GM18498 (cell line): Measurements from ENCODE around the gene HAUS7.

Source experiments
- ATAC-seq: cut with Tn5 transposase; IDR thresholded peaks from one replicate; pipeline ENCODE4 v1.9.1; 2021; ENCODE audit warnings: mild to moderate bottlenecking, moderate library complexity; ENCODE audit not compliant: unreplicated experiment

The HAUS7 gene

DNA sequence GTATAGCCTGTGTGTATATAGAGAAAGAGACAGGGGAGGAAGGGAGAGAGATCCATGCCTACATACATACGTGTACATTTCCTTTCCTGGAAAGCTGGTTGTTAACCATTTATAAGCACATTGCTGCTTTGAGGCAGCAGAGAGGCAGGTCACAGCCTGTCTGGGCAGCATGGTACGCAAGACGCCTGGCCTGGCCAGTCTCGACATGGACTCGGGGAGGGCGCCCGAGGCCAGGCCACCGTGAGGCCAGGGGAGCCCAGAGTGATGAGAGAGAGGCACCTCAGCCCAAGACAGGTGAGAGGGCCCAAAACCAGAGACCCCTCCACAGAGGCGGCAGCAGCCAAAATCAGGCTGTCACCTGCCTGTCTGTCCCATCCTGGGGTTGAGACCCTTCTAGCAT lies 28.4 kb downstream of the HAUS7 start:
- ATAC-seq = no peak

DNA sequence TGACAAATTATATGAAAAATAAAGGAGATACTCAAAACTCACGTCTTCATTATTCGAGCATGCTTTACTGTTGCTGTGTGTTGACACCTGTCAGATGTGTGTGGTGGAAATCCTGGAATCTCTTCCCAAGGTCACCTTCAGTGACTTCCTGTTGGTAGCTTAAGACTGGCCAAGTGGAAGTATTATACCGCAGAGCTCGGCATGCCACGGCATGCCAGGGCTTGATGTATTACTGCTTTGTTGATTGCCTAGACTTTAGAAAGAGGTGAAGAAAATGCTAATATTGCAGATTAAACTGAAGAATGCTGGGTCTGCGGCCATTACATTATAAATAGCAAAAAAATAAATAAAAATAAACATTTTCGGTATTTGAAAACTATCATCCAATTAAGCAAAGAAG lies 29.1 kb downstream of the HAUS7 start:
- no peak for ATAC-seq

DNA sequence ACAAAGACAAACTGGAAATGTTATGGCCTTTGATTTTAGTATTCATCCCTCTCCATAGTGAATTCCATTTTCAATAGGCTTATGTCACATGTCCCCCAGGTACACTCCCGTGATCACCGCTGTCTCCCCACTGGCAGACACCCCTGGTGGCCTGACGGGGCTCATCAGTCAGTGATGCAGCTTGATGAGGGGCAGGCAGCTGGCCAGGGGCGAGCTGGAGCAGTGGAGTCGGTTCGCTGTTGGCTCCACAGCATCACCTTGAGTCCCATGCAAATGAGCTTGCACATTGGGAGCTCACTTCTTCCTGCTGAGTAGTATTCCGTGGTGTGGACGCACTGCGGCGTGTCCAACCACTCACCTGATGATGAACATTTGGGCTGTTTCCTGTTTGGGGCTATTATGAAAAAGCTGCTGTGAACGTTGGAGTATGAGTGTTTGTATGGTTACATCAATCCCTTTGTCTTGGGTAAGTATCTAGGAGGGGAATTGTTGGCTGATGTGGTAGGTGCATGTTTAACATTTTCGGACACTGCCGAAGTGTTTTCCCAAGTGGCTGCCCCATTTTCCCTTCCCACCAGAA lies 29.7 kb downstream of the HAUS7 start:
- ATAC-seq = no peak

DNA sequence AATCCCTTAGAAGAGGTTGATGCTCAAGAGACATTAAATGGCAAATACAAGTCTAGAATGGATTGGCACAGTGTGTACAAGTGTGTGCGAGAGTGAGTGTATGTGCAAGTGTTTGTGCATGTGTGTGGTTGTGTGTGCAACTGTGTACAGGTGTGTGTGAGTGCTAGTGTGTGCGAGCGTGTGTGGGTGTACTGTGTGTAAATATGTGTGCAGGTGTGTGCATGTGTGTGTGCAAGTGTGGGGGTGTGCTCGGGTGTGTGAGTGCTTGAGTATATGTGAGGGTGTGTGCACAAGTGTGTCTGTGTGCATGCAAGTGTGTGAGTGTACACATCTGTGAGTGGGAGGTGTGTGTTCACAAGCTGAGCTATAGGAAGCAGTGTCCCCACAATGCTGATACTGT lies 30.4 kb downstream of the HAUS7 start:
- no peak for ATAC-seq

DNA sequence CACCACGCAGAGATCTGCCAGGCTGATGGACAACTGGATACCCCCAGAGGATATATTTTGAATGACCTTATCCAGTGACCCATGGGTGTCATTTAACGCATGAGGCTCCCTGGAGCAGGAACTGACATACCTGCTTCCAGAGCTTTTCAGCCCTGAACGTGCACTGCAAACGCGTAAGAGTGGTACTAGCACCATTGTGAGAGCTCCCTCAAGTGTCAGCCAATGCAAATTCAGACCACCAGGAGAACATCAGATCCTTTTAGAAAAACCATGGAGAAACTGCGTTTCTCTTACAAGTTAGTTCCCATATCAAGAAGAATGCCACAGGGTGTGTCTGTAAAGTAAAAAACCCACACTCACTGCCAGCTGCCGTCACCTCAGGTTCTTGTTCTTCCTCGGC lies 31.8 kb downstream of the HAUS7 start:
- no peak for ATAC-seq

DNA sequence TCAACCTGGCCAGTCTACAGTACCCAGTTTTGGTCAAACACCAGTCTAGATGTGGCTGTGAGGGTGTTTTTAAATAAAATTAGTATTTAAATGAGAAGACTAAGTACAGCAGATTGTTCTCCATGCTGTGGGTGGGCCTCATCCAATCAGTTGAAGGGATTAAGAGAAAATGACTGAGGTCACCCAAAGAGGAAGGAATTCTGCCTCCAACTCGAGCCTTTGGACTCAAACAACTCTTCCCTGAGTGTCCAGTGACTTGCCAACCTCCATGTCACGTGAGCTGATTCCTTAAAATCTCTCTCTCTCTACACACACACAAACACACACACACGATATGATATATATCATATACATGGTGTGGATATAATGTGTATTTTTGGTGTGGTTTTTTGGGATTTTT lies 34.5 kb downstream of the HAUS7 start:
- ATAC-seq = no peak

DNA sequence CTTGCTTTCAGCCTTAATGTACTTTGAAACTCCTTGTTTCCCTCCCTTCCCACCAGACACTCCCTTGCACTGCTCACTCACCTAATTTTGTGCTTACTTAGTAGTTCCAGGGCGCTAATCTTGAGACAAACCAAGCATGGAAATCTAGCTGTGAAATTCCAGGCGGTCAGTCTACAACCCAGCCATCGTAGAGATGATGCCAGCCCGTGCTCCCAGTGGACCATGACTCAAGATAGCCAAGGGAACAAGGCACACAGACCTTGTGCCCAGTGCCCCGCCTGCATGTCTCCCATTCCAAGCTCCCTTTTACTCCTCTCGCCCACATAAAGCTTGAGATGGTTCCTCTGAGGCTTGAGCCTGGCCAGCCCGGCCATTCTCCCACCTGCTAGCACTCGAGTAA lies 35.6 kb downstream of the HAUS7 start:
- no peak for ATAC-seq

DNA sequence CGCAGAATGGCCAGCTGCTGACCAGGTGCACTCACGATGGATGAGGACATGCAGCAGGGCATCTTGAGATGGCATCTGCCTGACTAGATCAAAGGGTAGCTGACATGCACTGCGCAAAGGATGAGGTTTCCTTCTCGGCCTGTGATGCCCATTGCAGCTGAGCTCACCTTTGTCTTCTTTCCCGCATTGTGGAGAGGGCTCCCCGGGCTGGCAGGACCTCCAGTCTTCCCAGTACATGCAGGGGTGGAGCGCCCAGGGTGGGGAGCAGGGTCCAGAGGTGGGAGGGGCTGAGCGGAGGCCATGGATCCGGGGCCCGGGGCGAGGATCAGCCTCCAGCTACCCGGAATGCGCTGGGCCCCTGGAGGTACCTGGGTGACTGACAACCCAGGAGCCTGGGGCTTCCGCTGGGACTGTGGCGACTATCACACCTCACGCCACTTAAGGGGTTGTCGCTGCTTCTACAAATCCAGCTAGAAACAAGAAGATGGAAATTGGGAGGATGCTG lies 36.5 kb downstream of the HAUS7 start:
- no peak for ATAC-seq

DNA sequence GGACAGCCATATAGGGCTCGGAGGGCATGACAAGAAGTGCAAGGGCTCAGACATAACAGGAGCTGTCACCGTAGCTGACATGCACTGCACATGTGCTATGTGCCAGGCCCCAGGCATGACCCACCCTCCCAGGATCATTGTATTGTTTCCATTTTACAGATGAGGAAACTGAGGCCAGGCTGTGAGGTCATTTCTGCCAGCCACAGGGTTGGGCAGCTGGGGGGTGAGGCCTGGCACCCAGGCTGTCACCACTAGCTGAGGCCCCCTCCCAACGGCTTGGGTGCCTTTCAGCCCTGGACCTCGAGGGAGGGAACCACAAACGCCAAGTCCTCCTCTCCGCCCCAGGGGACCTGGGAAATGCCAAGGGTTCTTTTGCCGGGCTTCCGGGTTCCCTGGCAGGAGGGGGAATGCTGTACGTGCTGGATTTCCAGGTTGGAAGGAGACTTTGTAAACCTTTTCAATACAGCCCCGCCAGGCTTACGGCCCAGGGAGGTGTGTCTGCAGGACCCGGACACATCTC lies 37.2 kb downstream of the HAUS7 start:
- ATAC-seq = no peak

DNA sequence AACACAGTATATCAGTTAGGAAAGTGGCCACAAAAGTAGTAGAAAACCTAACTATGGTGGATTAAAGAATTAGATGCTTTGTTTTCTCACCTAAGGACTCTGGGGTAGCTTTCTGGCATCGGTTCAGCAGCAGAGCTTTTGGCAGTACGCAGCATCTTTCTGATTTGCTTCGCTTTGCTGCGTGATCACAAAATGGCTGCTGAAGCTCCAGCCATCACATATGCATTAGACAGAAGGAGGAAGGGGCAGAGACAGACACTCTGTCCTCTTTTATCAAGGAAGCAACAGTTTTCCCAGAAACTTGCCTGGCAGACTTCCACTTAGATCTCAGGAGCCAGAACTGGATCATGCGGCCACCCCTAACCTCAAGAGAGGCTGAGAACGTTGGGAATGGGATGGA lies 39.6 kb downstream of the HAUS7 start:
- ATAC-seq = no peak

DNA sequence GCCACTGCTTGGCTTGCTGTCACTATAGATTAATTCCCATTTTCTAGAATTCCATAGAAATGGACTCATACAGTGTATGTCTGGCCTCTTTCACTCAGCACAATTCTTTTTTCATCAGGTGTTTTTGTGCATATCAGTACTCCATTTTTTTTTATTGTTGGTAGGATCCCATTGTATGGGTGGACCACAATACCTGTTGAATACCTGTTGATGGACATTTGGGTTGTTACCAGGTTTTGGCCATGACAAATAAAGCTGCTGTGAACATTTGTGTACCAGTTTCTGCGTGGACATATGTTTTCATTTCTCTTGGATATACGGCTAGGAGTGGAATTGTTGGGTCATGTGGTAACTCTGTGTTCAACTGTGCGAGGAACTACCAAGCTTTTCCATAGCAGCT lies 44.2 kb downstream of the HAUS7 start:
- no peak for ATAC-seq

DNA sequence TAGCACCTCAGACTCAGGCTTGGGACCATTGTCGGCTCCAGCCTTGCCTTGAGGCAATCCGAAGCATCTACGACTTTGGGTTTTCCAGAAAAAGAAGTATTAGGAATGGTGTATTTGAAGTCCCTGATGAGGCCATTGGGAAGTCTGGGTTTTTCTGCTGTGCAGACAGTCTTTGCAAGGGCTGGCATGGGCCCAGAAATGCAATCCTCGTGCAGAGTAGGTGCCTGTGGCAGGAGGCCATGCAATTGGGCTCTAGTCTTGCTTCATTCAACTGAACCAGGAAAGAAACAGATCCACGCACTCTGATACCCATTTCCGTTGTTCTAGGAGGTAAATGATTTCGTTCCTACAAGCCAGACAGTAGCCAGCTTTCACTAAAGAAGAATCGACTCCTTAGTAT lies 46.7 kb downstream of the HAUS7 start:
- ATAC-seq = no peak

DNA sequence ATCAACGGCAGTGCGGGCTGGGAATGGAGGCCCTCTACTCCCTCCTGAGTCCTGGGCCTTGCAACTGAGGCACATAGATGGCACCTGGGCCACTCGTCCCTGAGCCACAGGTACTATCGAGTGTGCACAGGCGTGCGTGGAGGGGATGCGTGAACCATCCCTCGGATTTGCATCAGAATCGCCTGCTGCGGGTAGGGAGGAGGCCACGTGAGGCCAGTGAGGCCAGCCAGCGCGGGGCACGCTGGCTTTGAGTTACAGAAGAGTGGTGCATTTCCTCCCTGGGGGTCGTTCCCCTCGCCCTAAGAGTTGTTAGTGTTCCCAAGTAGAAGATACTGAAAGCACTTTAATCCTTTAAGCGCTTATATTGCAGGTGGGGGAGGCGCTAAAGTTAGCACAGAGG lies 48.5 kb downstream of the HAUS7 start:
- no peak for ATAC-seq

DNA sequence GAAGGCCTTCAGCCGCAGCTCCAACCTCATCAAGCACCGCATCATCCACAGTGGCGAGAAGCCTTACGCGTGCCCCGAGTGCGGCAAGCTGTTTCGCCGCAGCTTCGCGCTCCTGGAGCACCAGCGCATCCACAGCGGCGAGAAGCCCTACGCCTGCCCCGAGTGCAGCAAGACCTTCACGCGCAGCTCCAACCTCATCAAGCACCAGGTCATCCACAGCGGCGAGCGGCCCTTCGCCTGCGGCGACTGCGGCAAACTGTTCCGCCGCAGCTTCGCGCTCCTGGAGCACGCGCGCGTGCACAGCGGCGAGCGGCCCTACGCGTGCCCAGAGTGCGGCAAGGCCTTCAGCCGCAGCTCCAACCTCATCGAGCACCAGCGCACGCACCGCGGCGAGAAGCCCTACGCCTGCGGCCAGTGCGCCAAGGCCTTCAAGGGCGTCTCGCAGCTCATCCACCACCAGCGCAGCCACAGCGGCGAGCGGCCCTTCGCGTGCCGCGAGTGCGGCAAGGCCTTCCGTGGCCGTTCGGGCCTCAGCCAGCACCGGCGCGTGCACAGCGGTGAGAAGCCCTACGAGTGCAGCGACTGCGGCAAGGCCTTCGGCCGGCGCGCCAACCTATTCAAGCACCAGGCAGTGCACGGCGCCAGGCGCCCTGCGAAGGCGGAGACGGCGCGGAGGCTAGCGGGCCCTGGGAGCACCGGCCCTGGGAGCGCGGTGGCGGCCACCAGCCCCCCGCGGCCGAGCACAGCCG lies 49.4 kb downstream of the HAUS7 start:
- no peak for ATAC-seq

DNA sequence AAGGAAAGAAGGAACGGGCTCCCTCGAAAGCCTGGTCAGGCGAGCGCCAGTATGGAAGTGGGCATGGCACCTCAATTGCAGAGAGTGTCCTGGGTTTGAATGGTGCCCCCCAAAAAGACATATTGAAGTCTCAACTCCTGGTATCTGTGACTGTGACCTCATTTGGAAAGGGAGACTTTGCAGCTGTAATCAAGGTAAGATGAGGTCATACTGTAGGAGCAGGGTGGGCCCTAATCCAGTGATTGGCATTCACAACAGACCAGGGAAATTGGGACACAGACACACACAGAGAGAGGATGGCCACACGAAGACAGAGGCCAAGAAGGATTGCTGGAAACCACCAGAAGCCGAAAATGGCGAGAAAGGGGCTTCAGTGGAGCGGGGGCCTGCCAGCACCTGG lies 52.7 kb downstream of the HAUS7 start:
- no peak for ATAC-seq

DNA sequence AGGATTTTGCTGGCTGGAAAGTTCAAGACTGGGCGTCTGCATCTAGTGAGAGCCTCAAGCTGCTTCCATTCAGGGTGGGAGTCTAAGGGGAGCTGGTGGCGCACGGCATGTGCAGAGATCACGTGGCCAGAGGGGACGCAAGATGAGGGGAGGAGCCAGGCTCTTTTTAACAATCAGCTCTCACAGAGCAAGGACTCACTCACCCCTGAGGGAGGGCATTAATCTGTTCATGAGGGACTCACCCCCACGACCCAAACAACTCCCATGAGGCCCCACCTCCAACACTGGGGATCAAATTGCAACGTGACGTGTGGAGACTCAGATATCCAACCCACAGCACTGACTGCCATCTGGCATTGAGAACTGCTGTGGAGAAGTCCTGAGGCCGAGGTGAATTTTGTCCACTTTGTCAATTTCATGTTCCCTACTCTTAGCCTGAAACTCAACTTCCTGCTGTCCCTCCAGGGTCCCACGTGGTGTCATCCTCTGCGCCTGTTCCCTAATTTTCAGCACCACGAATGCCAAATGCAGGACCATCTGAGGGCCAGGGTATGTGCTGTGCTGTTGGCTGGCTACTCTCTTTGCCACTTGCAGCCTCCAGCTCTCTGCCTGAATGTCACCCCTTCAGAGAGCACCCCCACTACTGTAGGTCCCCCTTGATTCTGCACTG lies 53.5 kb downstream of the HAUS7 start:
- ATAC-seq = no peak

DNA sequence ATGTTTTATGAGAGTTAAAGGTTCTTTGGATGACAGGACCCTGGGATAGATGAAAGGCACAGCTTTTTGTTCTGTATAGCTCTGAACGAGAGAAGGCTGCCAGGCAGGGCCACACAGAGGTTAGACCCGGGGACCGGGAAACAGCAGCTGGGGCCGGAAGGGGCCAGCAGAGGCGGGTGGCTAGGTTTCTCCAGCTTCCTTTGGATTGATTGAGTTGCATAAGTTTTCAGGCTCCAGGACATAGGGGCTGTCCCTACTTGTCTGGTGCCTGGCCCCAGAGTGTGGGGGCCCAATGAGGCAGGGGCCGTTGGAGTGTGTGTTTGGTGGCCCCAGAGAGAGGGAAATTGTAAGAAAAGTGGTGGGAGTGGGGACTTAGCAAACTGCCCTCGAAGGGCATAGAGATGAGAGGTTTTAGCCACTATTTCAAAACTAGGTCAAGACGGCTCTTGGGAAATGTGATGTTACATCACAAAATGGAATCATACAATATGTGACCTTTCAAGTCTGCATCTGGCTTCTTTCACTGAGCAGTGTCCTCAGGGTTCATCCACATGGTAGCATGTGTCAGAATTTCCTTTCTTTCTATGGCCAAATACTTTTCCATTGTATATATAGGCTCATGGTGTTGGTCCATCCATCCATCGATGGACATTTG lies 55.4 kb downstream of the HAUS7 start:
- ATAC-seq = no peak

DNA sequence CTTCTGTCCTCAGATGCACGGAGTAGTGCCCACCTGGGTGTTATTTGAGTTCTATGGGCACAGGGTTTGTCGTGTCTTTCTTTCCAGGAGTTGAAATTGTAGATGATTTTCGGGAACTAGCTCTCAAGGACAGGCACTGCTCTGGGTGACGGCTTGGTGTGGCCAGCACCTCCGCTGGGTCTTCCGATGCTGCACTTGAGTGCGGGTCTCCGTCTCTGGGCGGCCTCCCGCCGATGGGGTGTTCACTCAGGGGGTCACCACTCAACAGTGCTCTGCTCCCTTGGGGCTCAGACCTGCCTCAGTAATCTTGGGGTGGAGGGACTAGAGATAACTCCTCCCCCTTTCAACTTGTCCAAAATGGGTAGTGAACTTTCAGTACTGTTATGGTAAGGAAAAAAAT lies 56.6 kb downstream of the HAUS7 start:
- no peak for ATAC-seq

DNA sequence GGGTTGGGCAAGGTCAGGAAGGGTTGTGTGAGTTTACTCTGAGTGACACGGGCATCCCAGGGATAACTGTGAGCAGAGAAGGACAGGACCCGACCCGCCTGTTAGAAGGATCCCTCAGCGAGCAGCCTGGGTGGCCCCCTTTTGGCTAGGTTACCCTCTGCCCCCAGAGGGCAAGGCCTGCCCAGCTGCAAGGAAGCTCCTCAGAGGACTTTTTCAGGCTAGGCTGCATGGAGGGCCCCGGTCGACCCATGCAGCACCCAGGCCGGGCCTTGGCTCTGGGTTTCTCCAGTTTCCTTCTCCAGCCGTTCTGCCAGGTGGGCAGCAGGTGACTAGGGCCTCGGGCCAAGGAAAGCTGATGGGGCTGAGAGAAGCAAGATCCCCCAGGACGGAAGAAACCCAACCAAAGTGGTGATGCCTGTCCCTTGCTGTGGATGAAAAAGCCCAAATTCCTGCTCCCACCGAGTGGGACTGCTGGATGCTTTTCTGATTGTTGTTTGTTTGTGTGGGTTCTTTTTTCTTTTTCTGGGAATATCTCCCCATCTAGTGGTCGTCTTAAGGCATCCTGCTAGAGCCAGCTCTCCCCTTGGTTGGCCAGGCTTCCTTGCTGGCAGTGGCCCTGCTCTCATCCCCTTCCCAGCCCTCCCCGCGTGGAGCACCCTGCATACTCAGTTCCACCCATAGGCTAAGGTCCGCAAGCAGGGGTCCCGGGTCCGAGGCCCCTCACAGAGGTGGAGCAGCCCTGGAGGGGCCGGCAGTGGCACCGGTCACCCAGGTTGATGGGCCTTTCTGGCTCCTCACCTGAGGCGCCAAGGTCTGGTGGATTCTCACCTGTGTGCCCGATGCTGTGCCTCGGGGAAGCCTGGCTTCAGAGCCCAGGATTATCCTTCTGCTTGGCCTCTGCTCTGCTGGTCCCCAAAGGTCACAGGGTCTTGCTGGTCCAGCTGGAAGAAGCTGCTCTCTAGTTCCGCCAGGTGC lies 57.3 kb downstream of the HAUS7 start:
- no peak for ATAC-seq

DNA sequence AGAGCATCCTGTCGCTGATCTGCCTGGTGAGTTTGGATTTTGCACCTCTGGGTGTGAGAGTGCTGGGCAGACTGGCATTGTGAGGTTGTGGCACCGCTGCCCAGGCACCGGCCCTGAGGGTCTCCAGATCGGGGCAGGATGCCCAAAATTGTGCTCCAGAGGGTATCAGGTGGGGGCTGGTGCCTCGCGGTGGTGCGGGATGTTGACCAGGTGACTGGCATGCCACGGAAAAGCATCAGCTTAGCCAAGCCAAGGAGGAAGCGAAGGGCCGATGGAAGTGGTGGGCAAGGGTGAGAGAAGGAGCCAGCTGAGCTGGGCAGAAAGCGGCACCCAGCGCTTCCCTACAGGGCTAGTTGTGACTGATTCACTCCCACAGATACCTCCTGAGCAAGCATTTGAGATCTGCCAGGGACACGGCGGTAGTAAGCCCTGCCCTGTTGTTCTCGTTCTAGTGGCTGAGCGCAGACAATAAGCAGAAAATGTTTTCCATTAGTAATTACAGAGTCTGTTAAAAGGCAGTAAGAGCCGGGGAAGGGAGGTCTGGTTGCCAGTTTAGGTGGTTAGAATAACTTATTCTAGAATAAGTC lies 58.3 kb downstream of the HAUS7 start:
- no peak for ATAC-seq
